HG03103 (cell line): Measurements from ENCODE around the gene PRKAG2.
"Not testable (repeated sequence)": the region's sequence is repeated elsewhere in the genome, so short reads cannot be mapped to it uniquely, and the experiment has no call there.

Source experiments
- ATAC-seq: cut with Tn5 transposase; IDR thresholded peaks from one replicate; pipeline ENCODE4 v1.9.1; 2021; ENCODE audit warnings: low read depth; ENCODE audit not compliant: unreplicated experiment

Gene PRKAG2

GRCh38 chr7:151806204-151806603 is 70.7 kb downstream of the PRKAG2 start:
- no peak for ATAC-seq

GRCh38 chr7:151805191-151805590 is 71.7 kb downstream of the PRKAG2 start:
- ATAC-seq = no peak

- no peak for ATAC-seq
Measured at GRCh38 chr7:151804756-151805155, 72.2 kb downstream of the PRKAG2 start.

GRCh38 chr7:151803841-151804240 is 73.1 kb downstream of the PRKAG2 start:
- ATAC-seq = no peak

GRCh38 chr7:151802469-151802846 is 74.5 kb downstream of the PRKAG2 start:
- ATAC-seq = no peak

- ATAC-seq = no peak
Measured at GRCh38 chr7:151801782-151802468, 75.0 kb downstream of the PRKAG2 start.

GRCh38 chr7:151801291-151801690 is 75.6 kb downstream of the PRKAG2 start:
- ATAC-seq = no peak

- no peak for ATAC-seq
Measured at GRCh38 chr7:151800861-151801260, 76.1 kb downstream of the PRKAG2 start.

GRCh38 chr7:151800391-151800790 is 76.5 kb downstream of the PRKAG2 start:
- ATAC-seq = no peak

- no peak for ATAC-seq
Measured at GRCh38 chr7:151799506-151799905, 77.4 kb downstream of the PRKAG2 start.

GRCh38 chr7:151798851-151799448 is 78.0 kb downstream of the PRKAG2 start:
- ATAC-seq = no peak

- ATAC-seq = not testable (repeated sequence)
Measured at GRCh38 chr7:151797667-151798307, 79.1 kb downstream of the PRKAG2 start.

- no peak for ATAC-seq
Measured at GRCh38 chr7:151796871-151797537, 79.9 kb downstream of the PRKAG2 start.

GRCh38 chr7:151796091-151796870 is 80.6 kb downstream of the PRKAG2 start:
- no peak for ATAC-seq

- no peak for ATAC-seq
Measured at GRCh38 chr7:151795168-151795811, 81.6 kb downstream of the PRKAG2 start.

- no peak for ATAC-seq
Measured at GRCh38 chr7:151794508-151795167, 82.3 kb downstream of the PRKAG2 start.

GRCh38 chr7:151793991-151794507 is 82.9 kb downstream of the PRKAG2 start:
- no peak for ATAC-seq

GRCh38 chr7:151793531-151793951 is 83.4 kb downstream of the PRKAG2 start:
- no peak for ATAC-seq

GRCh38 chr7:151792636-151793035 is 84.3 kb downstream of the PRKAG2 start:
- ATAC-seq = no peak
